ENCODE results near the gene RAB38.

The RAB38 gene

DNA sequence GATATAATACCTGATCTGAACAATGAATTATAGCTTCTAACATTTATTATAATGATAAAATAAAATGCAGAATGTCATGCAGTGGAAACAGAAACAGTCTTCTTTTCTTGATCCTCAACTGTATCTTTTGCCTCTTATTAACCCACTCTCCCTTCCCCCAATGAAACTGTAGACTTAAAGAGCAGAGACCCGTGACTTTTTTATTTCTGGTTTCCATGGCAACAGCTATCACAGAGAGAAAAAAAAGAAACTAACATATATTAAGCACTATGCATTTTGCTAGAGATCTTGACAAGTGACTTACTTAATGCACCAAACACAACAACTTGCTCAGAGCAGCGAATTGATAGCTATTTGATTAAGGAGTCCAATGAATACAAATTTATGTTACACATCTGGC, 69.3 kb downstream of the RAB38 start:
- Histone ChIP-seq H3K36me3 (replicated peaks) (no peaks in the 10 kb centered on the region), H3K27me3 (ENCODE audit: low read depth) (peaks cover 12% of the 10 kb centered on the region), H3K4me3 (no peak overlapping the region), H3K4me1 (no peaks in the 10 kb centered on the region), H3K9me3 (no peaks in the 10 kb centered on the region)
- in situ Hi-C loops (cut with MboI; ENCODE audit: low sequenced_read_pairs) = no loop called here
- DNase-seq (ENCODE audit: low spot score in 2 of 2) = no peak

GRCh38 chr11:88105526-88105925, 69.7 kb downstream of the RAB38 start:
- in situ Hi-C loops (cut with MboI; ENCODE audit: low sequenced_read_pairs) = no loop called here

GRCh38 chr11:88104408-88104807, 70.8 kb downstream of the RAB38 start:
- DNase-seq (ENCODE audit: low spot score in 2 of 2) = no peak
- in situ Hi-C loops (cut with MboI; ENCODE audit: low sequenced_read_pairs) = no loop called here
- no peaks in the 10 kb centered on the region for H3K4me1 ChIP-seq
- H3K27me3 ChIP-seq (ENCODE audit: low read depth) = peaks cover 12% of the 10 kb centered on the region
- H3K4me3 ChIP-seq = no peak overlapping the region
- no peaks in the 10 kb centered on the region for H3K9me3 ChIP-seq
- H3K36me3 ChIP-seq (replicated peaks) = no peaks in the 10 kb centered on the region

More at GRCh38 chr11:88105526-88105925, 69.7 kb downstream of the RAB38 start:
- Histone ChIP-seq H3K9me3 (no peaks in the 10 kb centered on the region), H3K4me3 (no peak overlapping the region), H3K4me1 (no peaks in the 10 kb centered on the region), H3K27me3 (ENCODE audit: low read depth) (peaks cover 12% of the 10 kb centered on the region), H3K36me3 (replicated peaks) (no peaks in the 10 kb centered on the region)
- no peak for DNase-seq (ENCODE audit: low spot score in 2 of 2)

DNA sequence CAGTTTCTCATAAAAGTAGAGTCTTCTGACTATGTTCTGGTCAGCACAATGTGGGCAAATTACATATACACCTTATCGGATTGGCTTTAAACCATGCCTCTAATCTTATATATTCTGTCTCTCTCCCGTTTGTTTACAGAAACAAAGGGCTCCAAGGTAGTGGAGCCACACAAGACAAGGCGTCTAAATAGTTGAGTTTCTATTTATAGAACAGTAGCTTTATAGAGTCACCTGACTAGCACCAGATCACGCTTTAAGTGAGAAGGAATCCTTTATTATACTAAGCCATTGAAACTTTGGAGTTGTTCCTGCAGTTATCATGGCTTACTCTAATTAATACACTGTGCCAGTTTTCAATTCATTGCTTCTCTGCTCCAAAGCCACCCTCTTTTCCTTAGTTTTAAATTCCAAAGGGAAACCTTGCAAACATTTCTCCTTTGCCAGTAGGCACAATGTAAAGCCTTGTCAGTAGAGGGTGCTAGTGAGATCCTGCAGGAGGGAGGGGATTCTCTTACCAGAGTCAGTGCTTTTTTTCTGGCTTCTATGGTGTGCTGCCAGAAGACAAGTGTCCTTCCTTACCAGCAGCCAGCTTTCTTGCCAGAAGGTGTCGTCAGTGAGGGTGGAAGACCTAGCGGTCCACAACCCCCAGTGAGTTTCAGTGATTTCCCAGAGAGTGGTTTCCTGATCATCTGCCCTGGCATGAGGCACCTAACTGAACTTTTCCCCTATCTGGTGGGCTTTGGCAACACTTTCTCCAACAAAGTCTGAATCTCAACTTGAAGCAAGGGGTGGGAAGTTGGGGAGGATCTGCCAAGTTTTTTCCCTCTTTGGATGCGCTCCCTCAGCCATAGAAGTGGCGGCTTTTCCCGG, 71.7 kb downstream of the RAB38 start:
- no peaks in the 10 kb centered on the region for H3K4me1 ChIP-seq
- H3K36me3 ChIP-seq (replicated peaks) = no peaks in the 10 kb centered on the region
- peak; percentile 75 to 85 for DNase-seq (ENCODE audit: low spot score in 2 of 2)
- no peaks in the 10 kb centered on the region for H3K9me3 ChIP-seq
- H3K27me3 ChIP-seq (ENCODE audit: low read depth) = peaks cover 12% of the 10 kb centered on the region
- in situ Hi-C loops (cut with MboI; ENCODE audit: low sequenced_read_pairs) = no loop called here
- no peak overlapping the region for H3K4me3 ChIP-seq

DNA sequence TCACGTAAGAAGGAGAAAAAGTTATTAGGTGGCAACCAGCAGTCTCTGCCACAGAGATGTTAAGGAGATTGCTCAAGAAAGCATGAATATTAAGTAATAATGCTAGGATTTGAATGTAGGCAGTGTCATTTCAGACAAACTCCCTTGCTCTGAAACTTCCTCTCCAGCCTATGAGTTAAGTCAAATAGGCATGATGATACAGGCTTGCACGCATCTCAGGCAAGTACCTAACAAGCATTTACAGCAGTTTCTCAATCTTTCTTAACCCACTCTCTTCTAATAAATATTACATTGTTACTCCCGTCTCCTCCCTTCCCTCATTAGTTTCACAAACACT, 72.7 kb downstream of the RAB38 start:
- H3K4me1 ChIP-seq = no peaks in the 10 kb centered on the region
- peaks cover 16% of the 10 kb centered on the region for H3K27me3 ChIP-seq (ENCODE audit: low read depth)
- no peak for DNase-seq (ENCODE audit: low spot score in 2 of 2)
- no peaks in the 10 kb centered on the region for H3K36me3 ChIP-seq (replicated peaks)
- H3K4me3 ChIP-seq = no peak overlapping the region
- H3K9me3 ChIP-seq = no peaks in the 10 kb centered on the region
- in situ Hi-C loops (cut with MboI; ENCODE audit: low sequenced_read_pairs) = no loop called here

GRCh38 chr11:88101881-88102597, 73.2 kb downstream of the RAB38 start:
- Histone ChIP-seq H3K4me3 (no peak overlapping the region), H3K4me1 (no peaks in the 10 kb centered on the region), H3K9me3 (no peaks in the 10 kb centered on the region), H3K27me3 (ENCODE audit: low read depth) (peaks cover 16% of the 10 kb centered on the region), H3K36me3 (replicated peaks) (no peaks in the 10 kb centered on the region)
- no peak for DNase-seq (ENCODE audit: low spot score in 2 of 2)
- in situ Hi-C loops (cut with MboI; ENCODE audit: low sequenced_read_pairs) = no loop called here

DNA sequence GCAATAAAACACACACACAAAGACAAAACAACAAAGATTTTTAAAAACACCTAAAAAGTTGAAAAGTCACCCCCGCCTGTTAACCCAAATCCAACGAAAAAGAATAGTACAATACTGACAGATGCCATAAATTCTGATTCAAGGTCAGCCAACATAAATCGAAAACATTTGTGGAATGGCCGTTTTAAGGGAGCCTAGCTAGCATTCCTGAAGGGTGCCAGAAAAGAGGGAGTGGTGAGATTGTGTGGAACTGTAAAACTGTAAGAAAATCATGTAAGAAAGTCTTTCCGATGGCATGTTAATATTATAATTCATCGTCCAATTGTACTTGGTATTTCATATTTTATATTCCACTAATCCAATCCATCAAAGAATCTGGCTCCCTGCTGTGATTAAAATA, 75.1 kb downstream of the RAB38 start:
- Histone ChIP-seq H3K27me3 (ENCODE audit: low read depth) (peaks cover 14% of the 10 kb centered on the region), H3K9me3 (no peaks in the 10 kb centered on the region), H3K4me3 (no peak overlapping the region), H3K36me3 (replicated peaks) (no peaks in the 10 kb centered on the region), H3K4me1 (no peaks in the 10 kb centered on the region)
- in situ Hi-C loops (cut with MboI; ENCODE audit: low sequenced_read_pairs) = no loop called here
- DNase-seq (ENCODE audit: low spot score in 2 of 2) = no peak

GRCh38 chr11:88098289-88098688, 77.0 kb downstream of the RAB38 start:
- no peaks in the 10 kb centered on the region for H3K4me1 ChIP-seq
- no peaks in the 10 kb centered on the region for H3K9me3 ChIP-seq
- DNase-seq (ENCODE audit: low spot score in 2 of 2) = no peak
- peaks cover 7% of the 10 kb centered on the region for H3K27me3 ChIP-seq (ENCODE audit: low read depth)
- in situ Hi-C loops (cut with MboI; ENCODE audit: low sequenced_read_pairs) = no loop called here
- H3K4me3 ChIP-seq = no peak overlapping the region
- no peaks in the 10 kb centered on the region for H3K36me3 ChIP-seq (replicated peaks)

DNA sequence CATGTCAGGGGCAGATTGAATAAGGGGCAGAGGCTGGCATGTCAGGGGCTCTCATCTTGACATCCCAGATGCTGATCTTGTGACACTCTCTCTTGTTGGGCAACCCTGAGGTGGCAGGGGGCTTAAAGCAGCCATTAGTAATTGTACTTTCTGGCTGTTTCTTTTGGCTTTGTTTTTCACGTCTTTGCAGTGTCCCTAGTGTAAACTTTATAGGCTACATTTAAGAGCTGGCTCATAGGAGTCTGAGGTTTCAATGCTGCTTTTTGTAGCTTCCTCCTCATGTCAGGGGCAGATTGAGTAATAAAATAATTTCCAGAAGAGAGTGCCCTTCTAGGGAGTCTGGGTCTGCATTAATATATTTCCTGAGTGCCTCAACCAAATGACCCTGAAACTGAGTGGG, 86.1 kb downstream of the RAB38 start:
- in situ Hi-C loops (cut with MboI; ENCODE audit: low sequenced_read_pairs) = no loop called here
- no peak overlapping the region for H3K4me3 ChIP-seq

DNA sequence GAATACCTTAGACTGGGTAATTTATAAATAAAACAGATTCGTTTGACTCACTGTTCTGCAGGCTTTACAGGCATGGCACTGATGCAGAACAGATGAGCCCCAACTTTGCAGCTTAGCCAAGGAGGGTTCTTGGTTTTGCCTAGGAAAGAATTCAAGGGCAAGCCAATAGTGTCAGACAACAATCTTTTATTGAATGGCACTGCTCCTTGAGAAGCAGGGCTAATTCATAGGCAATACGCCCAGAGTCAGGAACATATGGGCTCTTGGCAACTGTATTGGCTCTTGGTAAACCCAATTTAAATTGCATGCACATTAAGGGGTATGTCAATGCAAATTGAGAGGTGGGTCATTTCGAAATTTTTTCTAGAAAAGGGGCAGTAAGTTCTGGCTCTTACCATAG, 87.9 kb downstream of the RAB38 start:
- Histone ChIP-seq H3K9me3 (no peaks in the 10 kb centered on the region), H3K36me3 (replicated peaks) (no peaks in the 10 kb centered on the region), H3K4me3 (no peak overlapping the region), H3K27me3 (ENCODE audit: low read depth) (no peaks in the 10 kb centered on the region), H3K4me1 (no peaks in the 10 kb centered on the region)
- no peak for DNase-seq (ENCODE audit: low spot score in 2 of 2)
- in situ Hi-C loops (cut with MboI; ENCODE audit: low sequenced_read_pairs) = no loop called here

More for the DNA sequence above, 86.1 kb downstream of the RAB38 start:
- H3K27me3 ChIP-seq (ENCODE audit: low read depth) = no peaks in the 10 kb centered on the region
- DNase-seq (ENCODE audit: low spot score in 2 of 2) = no peak
- H3K9me3 ChIP-seq = no peaks in the 10 kb centered on the region
- no peaks in the 10 kb centered on the region for H3K4me1 ChIP-seq
- H3K36me3 ChIP-seq (replicated peaks) = no peaks in the 10 kb centered on the region

DNA sequence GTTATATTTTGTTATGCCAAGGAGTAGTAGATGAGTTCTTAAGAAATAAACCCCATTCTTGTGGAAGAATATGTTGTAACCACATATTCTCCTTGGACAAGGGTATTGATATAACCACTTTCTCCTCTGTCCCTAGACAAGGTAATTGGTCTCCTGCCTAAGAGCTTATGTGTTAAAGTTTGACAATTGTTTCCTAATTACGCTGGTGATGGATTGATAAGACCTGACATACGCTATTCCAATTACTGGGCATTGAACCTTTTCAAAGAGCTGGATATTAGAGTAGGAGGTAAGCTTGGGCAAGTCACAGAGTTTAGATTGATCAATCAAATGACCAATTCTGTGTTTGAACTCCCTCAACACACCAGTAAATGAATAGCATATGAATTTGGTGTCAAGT, 88.9 kb downstream of the RAB38 start:
- no peaks in the 10 kb centered on the region for H3K36me3 ChIP-seq (replicated peaks)
- no peaks in the 10 kb centered on the region for H3K4me1 ChIP-seq
- no peaks in the 10 kb centered on the region for H3K27me3 ChIP-seq (ENCODE audit: low read depth)
- no peak overlapping the region for H3K4me3 ChIP-seq
- in situ Hi-C loops (cut with MboI; ENCODE audit: low sequenced_read_pairs) = no loop called here
- H3K9me3 ChIP-seq = no peaks in the 10 kb centered on the region
- no peak for DNase-seq (ENCODE audit: low spot score in 2 of 2)

DNA sequence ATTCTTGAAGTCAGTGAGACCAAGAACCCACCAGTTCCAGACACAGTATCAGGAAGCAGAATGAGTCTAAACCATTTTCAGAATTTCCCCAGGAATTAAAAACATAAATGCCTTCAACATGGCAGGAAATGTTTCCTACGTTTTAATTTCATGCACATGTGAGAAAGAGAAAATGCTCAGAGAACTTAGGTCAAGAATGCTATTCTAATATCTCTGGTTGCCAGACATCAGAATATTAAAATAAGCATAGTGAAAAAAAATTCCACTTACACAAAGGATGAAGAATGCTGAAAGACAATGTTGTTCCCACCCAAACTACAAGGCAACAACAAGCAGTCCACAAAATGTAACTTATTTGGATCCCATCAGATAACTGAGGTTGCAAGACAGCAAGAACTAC, 104.8 kb downstream of the RAB38 start:
- Histone ChIP-seq H3K27me3 (ENCODE audit: low read depth) (no peaks in the 10 kb centered on the region), H3K4me1 (no peaks in the 10 kb centered on the region), H3K4me3 (no peak overlapping the region), H3K9me3 (no peaks in the 10 kb centered on the region), H3K36me3 (replicated peaks) (no peaks in the 10 kb centered on the region)
- DNase-seq (ENCODE audit: low spot score in 2 of 2) = no peak
- in situ Hi-C loops (cut with MboI; ENCODE audit: low sequenced_read_pairs) = no loop called here

DNA sequence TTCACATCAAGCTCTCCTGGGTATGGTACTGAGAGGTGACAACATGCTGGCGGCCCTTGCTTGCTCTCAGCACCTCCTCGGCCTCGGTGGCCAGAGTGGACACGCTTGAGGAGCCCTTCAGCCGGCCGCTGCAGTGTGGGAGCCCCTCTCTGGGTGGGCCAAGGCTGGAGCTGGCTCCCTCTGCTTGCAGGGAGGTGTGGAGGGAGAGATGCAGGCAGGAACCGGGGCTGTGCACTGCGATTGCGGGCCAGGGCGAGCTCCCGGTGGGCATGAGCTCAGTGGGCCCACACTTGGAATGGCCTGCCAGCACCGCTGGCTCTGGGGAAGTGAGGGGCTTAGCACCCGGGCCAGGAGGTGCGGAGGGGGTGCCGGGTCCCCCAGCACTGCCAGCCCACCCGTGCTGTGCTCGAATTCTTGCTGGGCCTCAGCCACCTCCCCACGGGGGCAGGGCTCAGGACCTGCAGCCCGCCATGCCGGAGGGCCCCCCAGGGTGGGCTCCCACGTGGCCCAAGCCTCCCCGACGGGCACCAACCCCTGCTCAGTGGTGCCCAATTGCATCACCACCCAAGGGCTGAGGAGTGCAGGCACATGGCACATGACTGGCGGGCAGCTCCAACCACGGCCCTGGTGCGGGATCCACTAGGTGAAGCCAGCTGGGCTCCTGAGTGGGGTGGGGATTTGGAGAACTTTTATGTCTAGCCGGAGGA, 106.2 kb downstream of the RAB38 start:
- Histone ChIP-seq H3K9me3 (no peaks in the 10 kb centered on the region), H3K4me1 (no peaks in the 10 kb centered on the region), H3K36me3 (replicated peaks) (no peaks in the 10 kb centered on the region), H3K4me3 (no peak overlapping the region), H3K27me3 (ENCODE audit: low read depth) (no peaks in the 10 kb centered on the region)
- no peak for DNase-seq (ENCODE audit: low spot score in 2 of 2)
- in situ Hi-C loops (cut with MboI; ENCODE audit: low sequenced_read_pairs) = no loop called here

- H3K36me3 ChIP-seq (replicated peaks) = no peaks in the 10 kb centered on the region
- H3K27me3 ChIP-seq (ENCODE audit: low read depth) = no peaks in the 10 kb centered on the region
- no peaks in the 10 kb centered on the region for H3K4me1 ChIP-seq
- H3K4me3 ChIP-seq = no peak overlapping the region
- no peaks in the 10 kb centered on the region for H3K9me3 ChIP-seq
- in situ Hi-C loops (cut with MboI; ENCODE audit: low sequenced_read_pairs) = no loop called here
- DNase-seq (ENCODE audit: low spot score in 2 of 2) = no peak
These were observed 109.2 kb downstream of the RAB38 start for GRCh38 chr11:88066090-88066489.

Data from HAP-1 (cell line).